Esophagus squamous epithelium (tissue), 5 donors: ENCODE results near the gene ALCAM. TPM values are rescaled to one million over a fixed set of nuclear protein-coding genes. Genes with fewer than 3 reads are reported as not detected.

Source experiments
- DNase-seq: peaks from one replicate; lab custom pipeline; 2025; lab: John Stamatoyannopoulos, UW
- H3K27ac ChIP-seq, 4 donors: fragments of 200-600 bp; sonication (generic); one replicate each; pipeline ENCODE4 v1.5.1; 2016 to 2019; ENCODE audit warnings: mild to moderate bottlenecking in 1 of 4
- H3K27me3 ChIP-seq, 4 donors: fragments of 200-600 bp; sonication (generic); 1 replicate in 3 of 4; 2 replicates in 1 of 4; pipeline versions ENCODE4 v1.5.1 to v1.6.0; 2017 to 2021; ENCODE audit warnings: antibody characterized with exemption in 1 of 4
- H3K36me3 ChIP-seq, 3 donors: fragments of 200-600 bp; sonication (generic); one replicate each; pipeline ENCODE4 v1.5.1; 2016 to 2019
- H3K4me1 ChIP-seq, 3 donors: fragments of 200-600 bp; sonication (generic); one replicate each; pipeline ENCODE4 v1.5.1; 2017 to 2019
- H3K4me3 ChIP-seq, 4 donors: fragments of 200-600 bp; sonication (generic); 1 replicate in 3 of 4; 2 replicates in 1 of 4; pipeline ENCODE4 v1.5.1; 2016 to 2019; ENCODE audit warnings: mild to moderate bottlenecking in 2 of 4, moderate library complexity in 1 of 4
- H3K9me3 ChIP-seq, 3 donors: fragments of 200-600 bp; sonication (generic); one replicate each; pipeline ENCODE4 v1.5.1; 2016 to 2019
- CTCF ChIP-seq, 6 experiments: fragments of 450-650 bp in 4 of 6; fragments of 200-600 bp in 2 of 6; sonication (generic) in 2 of 6; IDR thresholded peaks; one replicate each; pipeline ENCODE4 v1.5.1; 2016 to 2019; ENCODE audit warnings: antibody characterized with exemption in 6 of 6, mild to moderate bottlenecking in 4 of 6, moderate library complexity in 4 of 6
- POLR2A ChIP-seq, 4 donors: fragments of 450-650 bp; IDR thresholded peaks; one replicate each; pipeline ENCODE4 v1.6.1; 2017; ENCODE audit warnings: antibody characterized with exemption in 4 of 4, mild to moderate bottlenecking in 4 of 4, moderate library complexity in 3 of 4
- WGBS, 2 donors: methylation state at CpG; one replicate each; pipeline ENCODE4 v1.1.5; 2018; 5-methylcytosine and 5-hydroxymethylcytosine counted together
- intact Hi-C: fragments of 100-400 bp; cut with DNase I; formaldehyde crosslinking; loops from one replicate; pipeline ENCODE4 v1.15.0; 2022
- total RNA-seq, 4 donors: library from RNA; depleted of rRNA; stranded (reverse); fragments of >200 nt; gene quantifications; one replicate each; pipeline ENCODE4 v1.1.0, GENCODE V29; 2016
- donor health status: DM: yes; HTN: yes; CAD: no.

The ALCAM gene
- total RNA-seq, 4 donors from 2014 or later, result 4.6 to 18.9 (median 8.0) TPM

GRCh38 chr3:105528955-105529354 is 162.2 kb downstream of the ALCAM start:
- Histone ChIP-seq H3K27me3 (no peaks in the 10 kb centered on the region), H3K9me3 (no peaks in the 10 kb centered on the region), H3K27ac (no peak overlapping the region), H3K4me1 (peaks cover 0 to 5% (median 0%) of the 10 kb centered on the region in 3 donors), H3K36me3 (no peaks in the 10 kb centered on the region), H3K4me3 (no peak overlapping the region)
- DNase-seq, result no peak
- 84 to 100% methylated on average over 2 of the region's 2 CpGs for WGBS, 2 donors
- intact Hi-C loops, result no loop called here
- no peak for TF ChIP-seq CTCF (IDR thresholded peaks at IDR 0.05)
- no peak for TF ChIP-seq POLR2A (IDR thresholded peaks at IDR 0.05)

GRCh38 chr3:105529456-105529855 is 162.7 kb downstream of the ALCAM start:
- H3K36me3 ChIP-seq, result no peaks in the 10 kb centered on the region
- H3K27me3 ChIP-seq, result no peaks in the 10 kb centered on the region
- H3K4me3 ChIP-seq, result no peak overlapping the region
- no peak overlapping the region for H3K27ac ChIP-seq
- 32 to 43% methylated on average over 1 of the region's 1 CpG for WGBS, 2 donors
- DNase-seq, result no peak
- TF ChIP-seq CTCF (IDR thresholded peaks at IDR 0.05), result no peak
- no peak for TF ChIP-seq POLR2A (IDR thresholded peaks at IDR 0.05)
- H3K4me1 ChIP-seq, result peaks cover 0 to 5% (median 0%) of the 10 kb centered on the region in 3 donors
- intact Hi-C loops, result no loop called here
- H3K9me3 ChIP-seq, result no peaks in the 10 kb centered on the region

GRCh38 chr3:105532251-105532650 is 165.5 kb downstream of the ALCAM start:
- peaks cover 0 to 5% (median 0%) of the 10 kb centered on the region in 3 donors for H3K4me1 ChIP-seq
- WGBS, 2 donors, result 93 to 100% methylated on average over 2 of the region's 2 CpGs
- H3K27me3 ChIP-seq, result no peaks in the 10 kb centered on the region
- intact Hi-C loops, result no loop called here
- H3K4me3 ChIP-seq, result no peak overlapping the region
- H3K27ac ChIP-seq, result no peak overlapping the region
- TF ChIP-seq POLR2A (IDR thresholded peaks at IDR 0.05) (no peak), CTCF (IDR thresholded peaks at IDR 0.05) (no peak)
- H3K36me3 ChIP-seq, result no peaks in the 10 kb centered on the region
- DNase-seq, result no peak
- H3K9me3 ChIP-seq, result no peaks in the 10 kb centered on the region

GRCh38 chr3:105533960-105534359 is 167.3 kb downstream of the ALCAM start:
- H3K27ac ChIP-seq, result no peak overlapping the region
- TF ChIP-seq POLR2A (IDR thresholded peaks at IDR 0.05) (no peak), CTCF (IDR thresholded peaks at IDR 0.05) (no peak)
- no peaks in the 10 kb centered on the region for H3K27me3 ChIP-seq
- no peak overlapping the region for H3K4me3 ChIP-seq
- WGBS, 2 donors, result 95 to 100% methylated on average over 3 of the region's 3 CpGs
- no peaks in the 10 kb centered on the region for H3K36me3 ChIP-seq
- intact Hi-C loops, result no loop called here
- no peak for DNase-seq
- H3K4me1 ChIP-seq, result no peaks in the 10 kb centered on the region
- no peaks in the 10 kb centered on the region for H3K9me3 ChIP-seq

GRCh38 chr3:105534491-105534890 is 167.8 kb downstream of the ALCAM start:
- no peak for TF ChIP-seq CTCF (IDR thresholded peaks at IDR 0.05)
- no peak for TF ChIP-seq POLR2A (IDR thresholded peaks at IDR 0.05)
- Histone ChIP-seq H3K27me3 (no peaks in the 10 kb centered on the region), H3K4me3 (no peak overlapping the region), H3K36me3 (no peaks in the 10 kb centered on the region), H3K9me3 (no peaks in the 10 kb centered on the region), H3K4me1 (no peaks in the 10 kb centered on the region), H3K27ac (no peak overlapping the region)
- WGBS, 2 donors, result 89 to 94% methylated on average over 5 of the region's 5 CpGs
- no peak for DNase-seq
- intact Hi-C loops, result no loop called here
